CD14-positive monocyte (primary cell): Measurements from ENCODE around the gene CHST2. TPM values are rescaled to one million over a fixed set of nuclear protein-coding genes. Genes with fewer than 3 reads are reported as not detected.
A peak's percentile ranks its signal among the peaks of the same experiment; 100 is the strongest.

Experiments used
- DNase-seq, 3 donors: peaks; one replicate each; pipeline ENCODE4 v3.0.0-alpha.2; 2011 to 2022
- H2AFZ ChIP-seq: 2 replicates; pipeline ENCODE4 v1.6.0; 2012; ENCODE audit warnings: mild to moderate bottlenecking, low read depth, low read length, inconsistent platforms; ENCODE audit not compliant: insufficient read depth, poor library complexity, severe bottlenecking
- H3K27ac ChIP-seq, 2 donors: 1 replicate in 1 of 2; 2 replicates in 1 of 2; pipeline ENCODE4 v1.5.1; 2012 to 2013; ENCODE audit warnings: low read length in 2 of 2, control low read depth in 1 of 2, inconsistent platforms in 1 of 2, low read depth in 1 of 2, mild to moderate bottlenecking in 1 of 2
- H3K27me3 ChIP-seq, 2 donors: one replicate each; pipeline versions ENCODE4 v1.6.0 to v1.6.1; 2011 to 2013; ENCODE audit warnings: low read length in 2 of 2; ENCODE audit not compliant: control insufficient read depth in 2 of 2, insufficient read depth in 2 of 2
- H3K36me3 ChIP-seq, 2 donors: replicated peaks in 1 of 2; 1 replicate in 1 of 2; 2 replicates in 1 of 2; pipeline versions ENCODE4 v1.5.1 to v1.6.1; 2012 to 2013; ENCODE audit warnings: low read length in 2 of 2, control low read depth in 1 of 2, inconsistent platforms in 1 of 2, mild to moderate bottlenecking in 1 of 2; ENCODE audit not compliant: insufficient read depth in 2 of 2, control insufficient read depth in 1 of 2
- H3K4me1 ChIP-seq, 2 donors: 1 replicate in 1 of 2; 2 replicates in 1 of 2; pipeline versions ENCODE4 v1.5.1 to v1.6.1; 2012 to 2013; ENCODE audit warnings: low read length in 2 of 2, control low read depth in 1 of 2, inconsistent platforms in 1 of 2, mild to moderate bottlenecking in 1 of 2, moderate library complexity in 1 of 2; ENCODE audit not compliant: insufficient read depth in 2 of 2, control insufficient read depth in 1 of 2
- H3K4me2 ChIP-seq: replicated peaks from 2 replicates; pipeline ENCODE3; 2012; ENCODE audit warnings: low read length, moderate library complexity, mild to moderate bottlenecking; ENCODE audit not compliant: poor library complexity, severe bottlenecking; ENCODE audit errors: extremely low read depth
- H3K4me3 ChIP-seq, 3 experiments: fragments of 200-600 bp in 1 of 3; sonication (generic) in 1 of 3; replicated peaks in 1 of 3; 1 replicate in 2 of 3; 2 replicates in 1 of 3; pipeline ENCODE4 v1.5.1; 2011 to 2013; ENCODE audit warnings: low read length in 3 of 3, mild to moderate bottlenecking in 3 of 3, control low read depth in 2 of 3, low read depth in 2 of 3, inconsistent platforms in 1 of 3, moderate library complexity in 1 of 3
- H3K79me2 ChIP-seq: 2 replicates; pipeline ENCODE4 v1.6.0; 2012; ENCODE audit warnings: mild to moderate bottlenecking, control low read depth, inconsistent platforms, low read length, moderate library complexity; ENCODE audit not compliant: insufficient read depth
- H3K9ac ChIP-seq: 2 replicates; pipeline ENCODE4 v1.6.0; 2017; ENCODE audit warnings: low read length, mild to moderate bottlenecking; ENCODE audit not compliant: insufficient read depth, poor library complexity, severe bottlenecking
- H3K9me3 ChIP-seq, 2 donors: replicated peaks in 1 of 2; 1 replicate in 1 of 2; 2 replicates in 1 of 2; pipeline versions ENCODE4 v1.5.1 to v1.6.1; 2012 to 2013; ENCODE audit warnings: low read length in 2 of 2, control low read depth in 1 of 2; ENCODE audit not compliant: control insufficient read depth in 1 of 2, insufficient read depth in 1 of 2
- H4K20me1 ChIP-seq: 2 replicates; pipeline ENCODE4 v1.6.0; 2012; ENCODE audit warnings: mild to moderate bottlenecking, low read length, control low read depth, moderate library complexity; ENCODE audit not compliant: insufficient read depth
- H3K27ac Mint-ChIP-seq, 7 donors: one replicate each; pipeline ENCODE4 v1.8.0; 2020; ENCODE audit warnings: mild to moderate bottlenecking in 7 of 7, mixed read lengths in 7 of 7, moderate library complexity in 6 of 7, inconsistent platforms in 2 of 7
- H3K27me3 Mint-ChIP-seq, 3 donors: one replicate each; pipeline ENCODE4 v1.8.0; 2021 to 2022; ENCODE audit warnings: low read depth in 3 of 3, mild to moderate bottlenecking in 3 of 3, mixed read lengths in 3 of 3, moderate library complexity in 3 of 3, inconsistent platforms in 1 of 3
- H3K36me3 Mint-ChIP-seq, 2 donors: one replicate each; pipeline ENCODE4 v1.8.0; 2020; ENCODE audit warnings: mixed read lengths in 2 of 2, inconsistent platforms in 1 of 2, mild to moderate bottlenecking in 1 of 2
- H3K4me1 Mint-ChIP-seq: one replicate; pipeline ENCODE4 v1.8.0; 2020; ENCODE audit warnings: mild to moderate bottlenecking, mixed read lengths
- H3K4me3 Mint-ChIP-seq, 2 donors: one replicate each; pipeline ENCODE4 v1.8.0; 2020; ENCODE audit warnings: mild to moderate bottlenecking in 2 of 2, mixed read lengths in 2 of 2, moderate library complexity in 1 of 2
- H3K9me3 Mint-ChIP-seq, 7 donors: one replicate each; pipeline ENCODE4 v1.8.0; 2020 to 2022; ENCODE audit warnings: mixed read lengths in 7 of 7, mild to moderate bottlenecking in 6 of 7, moderate library complexity in 6 of 7, inconsistent platforms in 2 of 7
- WGBS: methylation state at CpG from one replicate; pipeline ENCODE4 v1.1.5; 2013; ENCODE audit warnings: missing lambda C conversion rate; ENCODE audit not compliant: insufficient coverage; 5-methylcytosine and 5-hydroxymethylcytosine counted together
- intact Hi-C, 2 donors: fragments of 100-400 bp; cut with micrococcal nuclease; formaldehyde crosslinking; loops; one replicate each; pipeline versions ENCODE4 v1.15.0 to v1.15.1; 2023
- polyA plus RNA-seq, 3 donors: library from polyadenylated mRNA; depleted of rRNA in 1 of 3; unstranded in 2 of 3; stranded (reverse) in 1 of 3; fragments of 300-500 nt in 2 of 3; fragments of >200 nt in 1 of 3; fragmentation: Illumina TruSeq in 2 of 3; gene quantifications; 1 replicate in 2 of 3; 2 replicates in 1 of 3; pipeline ENCODE4 v1.2.3, GENCODE V29; 2012 to 2021
- TF ChIP-seq, protein P1 (sequence below): fragments of 200-600 bp; IDR thresholded peaks from one replicate; pipeline ENCODE4 v1.8.0; 2022; ENCODE audit warnings: antibody characterized with exemption, mild to moderate bottlenecking

Gene CHST2
- polyA plus RNA-seq, 3 donors, result 6.1 to 18.0 (median 9.6) TPM

DNA sequence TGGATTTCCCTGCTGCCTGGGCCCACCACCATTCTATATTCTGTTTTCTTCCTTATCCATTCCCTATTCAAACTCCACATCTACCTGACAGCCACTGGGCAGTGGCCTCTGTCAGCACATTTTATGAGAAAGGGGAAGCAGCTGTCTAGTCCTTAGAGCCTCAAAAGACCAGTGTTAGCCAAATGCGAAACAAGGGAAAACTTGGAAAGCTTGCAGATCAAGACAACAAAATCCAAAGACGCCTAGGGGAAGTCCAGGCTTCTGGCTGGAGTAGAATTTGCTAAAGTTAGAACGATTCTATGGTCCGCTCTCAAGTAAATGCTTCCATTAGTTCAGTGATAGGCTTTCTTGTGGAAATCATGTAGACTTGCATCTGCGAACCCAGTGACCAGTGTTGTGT is 39.4 kb upstream of the CHST2 start:
- H3K9ac ChIP-seq, result no peak overlapping the region

DNA sequence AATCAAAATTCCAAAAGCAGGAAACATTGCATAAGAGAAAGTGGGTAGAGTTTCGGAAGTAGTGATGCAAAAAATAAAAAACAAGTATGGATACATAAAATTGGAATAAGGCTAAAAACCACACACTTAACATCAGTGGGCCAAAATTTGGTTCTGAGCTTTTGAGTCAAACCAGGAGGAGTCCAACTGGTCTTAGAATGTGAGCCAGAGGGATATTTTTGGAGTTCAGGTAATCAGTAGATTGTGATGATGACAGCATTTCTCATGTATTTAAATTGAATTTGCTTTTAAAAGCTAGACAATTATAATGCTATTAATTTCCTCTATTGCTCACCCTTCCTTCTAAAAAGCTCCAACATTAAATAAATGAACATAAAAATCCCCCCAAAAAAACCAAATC is 38.2 kb upstream of the CHST2 start:
- TF ChIP-seq, protein P1, sequence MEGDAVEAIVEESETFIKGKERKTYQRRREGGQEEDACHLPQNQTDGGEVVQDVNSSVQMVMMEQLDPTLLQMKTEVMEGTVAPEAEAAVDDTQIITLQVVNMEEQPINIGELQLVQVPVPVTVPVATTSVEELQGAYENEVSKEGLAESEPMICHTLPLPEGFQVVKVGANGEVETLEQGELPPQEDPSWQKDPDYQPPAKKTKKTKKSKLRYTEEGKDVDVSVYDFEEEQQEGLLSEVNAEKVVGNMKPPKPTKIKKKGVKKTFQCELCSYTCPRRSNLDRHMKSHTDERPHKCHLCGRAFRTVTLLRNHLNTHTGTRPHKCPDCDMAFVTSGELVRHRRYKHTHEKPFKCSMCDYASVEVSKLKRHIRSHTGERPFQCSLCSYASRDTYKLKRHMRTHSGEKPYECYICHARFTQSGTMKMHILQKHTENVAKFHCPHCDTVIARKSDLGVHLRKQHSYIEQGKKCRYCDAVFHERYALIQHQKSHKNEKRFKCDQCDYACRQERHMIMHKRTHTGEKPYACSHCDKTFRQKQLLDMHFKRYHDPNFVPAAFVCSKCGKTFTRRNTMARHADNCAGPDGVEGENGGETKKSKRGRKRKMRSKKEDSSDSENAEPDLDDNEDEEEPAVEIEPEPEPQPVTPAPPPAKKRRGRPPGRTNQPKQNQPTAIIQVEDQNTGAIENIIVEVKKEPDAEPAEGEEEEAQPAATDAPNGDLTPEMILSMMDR, result no peak
- H3K27ac Mint-ChIP-seq, result peak overlapping the region in 1 of 7 donors; percentile 26
- Histone ChIP-seq H3K4me3 (no peak overlapping the region), H2AFZ (no peak overlapping the region), H3K9me3 (no peaks in the 10 kb centered on the region), H4K20me1 (no peaks in the 10 kb centered on the region), H3K27me3 (no peaks in the 10 kb centered on the region), H3K27ac (no peak overlapping the region), H3K4me2 (no peak overlapping the region), H3K9ac (no peak overlapping the region), H3K79me2 (no peaks in the 10 kb centered on the region), H3K36me3 (no peaks in the 10 kb centered on the region), H3K4me1 (peaks cover 32 to 42% of the 10 kb centered on the region in 2 donors)
- WGBS, result no CpG with 5 or more reads among the region's 1 CpG
- H3K4me1 Mint-ChIP-seq, result peaks cover 35% of the 10 kb centered on the region
- DNase-seq, result no peak
- H3K36me3 Mint-ChIP-seq, result no peaks in the 10 kb centered on the region
- H3K27me3 Mint-ChIP-seq, result peaks cover 0 to 4% (median 4%) of the 10 kb centered on the region in 3 donors
- peaks cover 0 to 3% (median 0%) of the 10 kb centered on the region in 7 donors for H3K9me3 Mint-ChIP-seq
- intact Hi-C loops, result no loop called here
- no peak overlapping the region for H3K4me3 Mint-ChIP-seq

More for the DNA sequence above, 39.4 kb upstream of the CHST2 start:
- Mint-ChIP-seq H3K4me3 (no peak overlapping the region), H3K4me1 (peaks cover 34% of the 10 kb centered on the region), H3K27me3 (peaks cover 0 to 4% (median 4%) of the 10 kb centered on the region in 3 donors), H3K27ac (no peak overlapping the region), H3K9me3 (peaks cover 0 to 3% (median 0%) of the 10 kb centered on the region in 7 donors), H3K36me3 (no peaks in the 10 kb centered on the region)
- Histone ChIP-seq H4K20me1 (no peaks in the 10 kb centered on the region), H3K9me3 (no peaks in the 10 kb centered on the region), H3K4me3 (no peak overlapping the region), H3K79me2 (no peaks in the 10 kb centered on the region), H2AFZ (no peak overlapping the region), H3K36me3 (no peaks in the 10 kb centered on the region), H3K4me1 (peaks cover 28 to 39% of the 10 kb centered on the region in 2 donors), H3K27me3 (no peaks in the 10 kb centered on the region), H3K27ac (no peak overlapping the region), H3K4me2 (no peak overlapping the region)
- no peak for DNase-seq
- TF ChIP-seq, protein P1, result no peak
- intact Hi-C loops, result no loop called here
- 98% methylated on average over 4 of the region's 5 CpGs for WGBS
